ENCODE results near the gene PLOD2. TPM values are rescaled to one million over a fixed set of nuclear protein-coding genes. Genes with fewer than 3 reads are reported as not detected.
A peak's percentile ranks its signal among the peaks of the same experiment; 100 is the strongest.

The PLOD2 gene
- total RNA-seq, 6 experiments from 2014 or later: 181 to 358 (median 200) TPM

DNA sequence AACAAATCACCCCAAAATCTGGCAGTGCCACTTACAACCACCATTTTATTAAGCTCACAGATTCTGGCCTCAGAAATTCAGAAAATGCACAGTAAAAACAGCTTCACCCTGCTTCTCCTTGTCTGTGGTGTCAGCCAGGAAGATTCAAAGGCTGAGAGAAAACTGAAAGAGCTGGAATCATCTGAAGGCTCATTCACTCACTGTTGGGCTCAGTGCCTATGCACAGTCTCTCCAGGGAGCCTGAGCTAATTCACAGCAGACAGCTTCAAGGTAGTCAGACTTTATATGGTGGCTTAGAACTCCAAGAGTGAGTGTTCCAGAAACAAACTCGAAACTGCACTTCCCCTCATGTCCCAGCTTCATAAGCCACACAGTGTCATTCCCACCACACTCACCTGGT lies 16.5 kb upstream of the PLOD2 start:
- Mint-ChIP-seq H3K27me3 (ENCODE audit: insufficient read depth) (peaks cover 3% of the 10 kb centered on the region), H3K36me3 (ENCODE audit: low read depth) (peaks cover 6% of the 10 kb centered on the region; the same call in 1 of the 2 replicates), H3K4me1 (ENCODE audit: low read depth) (peaks cover 27% of the 10 kb centered on the region), H3K9me3 (no peaks in the 10 kb centered on the region), H3K4me3 (peak overlapping the region; percentile 36; the same call in 1 of the 2 replicates), H3K27ac (peak overlapping the region; percentile 10)
- DNase-seq: no peak
- no peak for TF ChIP-seq CTCF (IDR thresholded peaks at IDR 0.05)

- Mint-ChIP-seq H3K36me3 (ENCODE audit: low read depth) (peaks cover 6% of the 10 kb centered on the region; the same call in 1 of the 2 replicates), H3K27ac (peak overlapping the region; percentile 10), H3K27me3 (ENCODE audit: insufficient read depth) (peaks cover 3% of the 10 kb centered on the region), H3K4me1 (ENCODE audit: low read depth) (peaks cover 31% of the 10 kb centered on the region), H3K4me3 (peak overlapping the region; percentile 36), H3K9me3 (no peaks in the 10 kb centered on the region; the same call in 1 of the 2 replicates)
- no peak for DNase-seq
- no peak for TF ChIP-seq CTCF (IDR thresholded peaks at IDR 0.05)
Observed at GRCh38 chr3:146177072-146177471, 16.1 kb upstream of the PLOD2 start.

- TF ChIP-seq CTCF (IDR thresholded peaks at IDR 0.05): no peak
- DNase-seq: no peak
- Mint-ChIP-seq H3K4me3 (no peak overlapping the region), H3K4me1 (ENCODE audit: low read depth) (peaks cover 49% of the 10 kb centered on the region), H3K9me3 (peaks cover 15% of the 10 kb centered on the region), H3K36me3 (ENCODE audit: low read depth) (peaks cover 26% of the 10 kb centered on the region), H3K27me3 (ENCODE audit: insufficient read depth) (no peaks in the 10 kb centered on the region), H3K27ac (no peak overlapping the region; the same call in 1 of the 2 replicates)
Observed at GRCh38 chr3:146172586-146172985, 11.6 kb upstream of the PLOD2 start.

- H3K36me3 Mint-ChIP-seq (ENCODE audit: low read depth): peaks cover 26% of the 10 kb centered on the region
- H3K27me3 Mint-ChIP-seq (ENCODE audit: insufficient read depth): no peaks in the 10 kb centered on the region
- peaks cover 57% of the 10 kb centered on the region for H3K4me1 Mint-ChIP-seq (ENCODE audit: low read depth)
- no peak overlapping the region for H3K27ac Mint-ChIP-seq
- no peak for TF ChIP-seq CTCF (IDR thresholded peaks at IDR 0.05)
- H3K4me3 Mint-ChIP-seq: no peak overlapping the region
- no peak for DNase-seq
- peaks cover 15% of the 10 kb centered on the region for H3K9me3 Mint-ChIP-seq
Observed at GRCh38 chr3:146170591-146170990, 9.6 kb upstream of the PLOD2 start.

DNA sequence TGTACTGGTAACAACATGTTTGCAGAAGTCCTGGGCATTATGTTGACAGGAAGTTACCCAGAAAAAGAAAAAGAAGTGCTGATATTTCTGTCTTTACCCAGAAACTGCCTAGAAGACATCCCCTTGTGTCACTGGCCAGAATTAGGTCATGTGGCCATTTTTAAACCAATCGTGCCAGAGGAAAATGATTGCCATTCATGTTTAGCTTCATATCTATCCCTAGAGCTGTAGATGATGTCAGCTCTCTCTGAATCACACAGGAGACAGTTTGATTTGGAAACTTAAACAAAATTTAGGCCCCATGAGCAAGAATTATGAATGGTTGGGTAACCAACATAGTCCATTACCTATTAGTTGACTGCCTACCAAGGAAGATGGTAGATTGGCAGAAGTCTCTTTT lies 8.9 kb upstream of the PLOD2 start:
- H3K27me3 Mint-ChIP-seq (ENCODE audit: insufficient read depth): no peaks in the 10 kb centered on the region; the same call in 1 of the 2 replicates
- DNase-seq: no peak
- H3K9me3 Mint-ChIP-seq: peaks cover 15% of the 10 kb centered on the region
- H3K36me3 Mint-ChIP-seq (ENCODE audit: low read depth): peaks cover 26% of the 10 kb centered on the region
- no peak for TF ChIP-seq CTCF (IDR thresholded peaks at IDR 0.05)
- H3K4me1 Mint-ChIP-seq (ENCODE audit: low read depth): peaks cover 64% of the 10 kb centered on the region
- H3K27ac Mint-ChIP-seq: no peak overlapping the region
- H3K4me3 Mint-ChIP-seq: no peak overlapping the region

DNA sequence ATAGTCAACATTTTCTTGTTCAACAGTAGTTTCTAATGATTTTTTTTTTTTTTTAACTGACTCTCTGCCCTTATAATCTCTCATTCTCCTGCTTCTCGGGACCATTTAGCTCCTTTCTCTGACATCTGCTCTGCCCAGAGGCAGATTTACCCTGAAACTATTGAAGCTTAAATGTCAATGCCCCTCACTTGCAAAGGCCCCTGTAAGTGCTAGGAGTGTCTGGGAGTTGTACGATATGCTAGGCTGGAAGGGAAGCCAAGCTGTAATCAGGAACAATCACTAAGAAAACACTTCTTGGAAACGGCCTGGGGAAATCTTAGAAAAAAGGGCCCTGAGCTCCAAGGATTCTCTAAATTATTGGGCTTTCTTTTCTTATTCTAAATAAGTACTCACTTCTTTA lies 5.8 kb upstream of the PLOD2 start:
- peak; percentile 33 for DNase-seq
- Mint-ChIP-seq H3K9me3 (peaks cover 15% of the 10 kb centered on the region), H3K27me3 (ENCODE audit: insufficient read depth) (no peaks in the 10 kb centered on the region; the same call in none of the 2 replicates), H3K4me1 (ENCODE audit: low read depth) (peaks cover 79% of the 10 kb centered on the region), H3K4me3 (peak overlapping the region; percentile 80), H3K27ac (peak overlapping the region; percentile 92), H3K36me3 (ENCODE audit: low read depth) (peaks cover 25% of the 10 kb centered on the region)
- no peak for TF ChIP-seq CTCF (IDR thresholded peaks at IDR 0.05)
